Fibroblast of lung (primary cell): Measurements from ENCODE around the gene TSPAN11. TPM values are rescaled to one million over a fixed set of nuclear protein-coding genes. Genes with fewer than 3 reads are reported as not detected.

Source experiments
- DNase-seq, 2 donors: peaks; one replicate each; pipeline versions ENCODE4 v3.0.0 to v3.0.0-alpha.2; 2010; ENCODE audit warnings: low read depth in 2 of 2
- H2AFZ ChIP-seq: 2 replicates; pipeline ENCODE4 v1.5.1; 2012; ENCODE audit warnings: low read length, control low read depth, inconsistent platforms
- H3K27ac ChIP-seq: 2 replicates; pipeline ENCODE4 v1.5.1; 2011; ENCODE audit warnings: low read length, control low read depth; ENCODE audit not compliant: insufficient read depth
- H3K27me3 ChIP-seq: 2 replicates; pipeline ENCODE4 v1.5.1; 2011; ENCODE audit warnings: mild to moderate bottlenecking, low read length; ENCODE audit not compliant: control insufficient read depth, insufficient read depth
- H3K36me3 ChIP-seq: 2 replicates; pipeline ENCODE4 v1.5.1; 2011; ENCODE audit warnings: low read length; ENCODE audit not compliant: control insufficient read depth, insufficient read depth
- H3K4me1 ChIP-seq: 2 replicates; pipeline ENCODE4 v1.5.1; 2011; ENCODE audit warnings: low read length; ENCODE audit not compliant: control insufficient read depth, insufficient read depth; ENCODE audit errors: extremely low read depth
- H3K4me2 ChIP-seq: 2 replicates; pipeline ENCODE4 v1.5.1; 2011; ENCODE audit warnings: low read length, control low read depth; ENCODE audit not compliant: insufficient read depth; ENCODE audit errors: extremely low read depth
- H3K4me3 ChIP-seq, 4 experiments: fragments of 200-600 bp in 1 of 4; sonication (generic) in 1 of 4; replicated peaks in 1 of 4; 2 replicates each; pipeline ENCODE4 v1.5.1; 2011 to 2016; ENCODE audit warnings: low read length in 4 of 4, low read depth in 3 of 4, mild to moderate bottlenecking in 3 of 4, control low read depth in 2 of 4, inconsistent platforms in 1 of 4, mixed read lengths in 1 of 4; ENCODE audit not compliant: insufficient read depth in 1 of 4; ENCODE audit errors: control extremely low read depth in 1 of 4
- H3K79me2 ChIP-seq: 2 replicates; pipeline ENCODE4 v1.5.1; 2012; ENCODE audit warnings: mild to moderate bottlenecking, low read length, inconsistent platforms; ENCODE audit not compliant: control insufficient read depth, insufficient read depth
- H3K9ac ChIP-seq: 2 replicates; pipeline ENCODE4 v1.5.1; 2011; ENCODE audit warnings: mild to moderate bottlenecking, low read length, control low read depth; ENCODE audit not compliant: insufficient read depth
- H3K9me3 ChIP-seq: 2 replicates; pipeline ENCODE4 v1.5.1; 2012; ENCODE audit warnings: low read depth, low read length; ENCODE audit not compliant: control insufficient read depth, insufficient read depth
- H4K20me1 ChIP-seq: 2 replicates; pipeline ENCODE4 v1.5.1; 2011; ENCODE audit warnings: low read length; ENCODE audit not compliant: control insufficient read depth, insufficient read depth; ENCODE audit errors: extremely low read depth
- EZH2 ChIP-seq: IDR thresholded peaks from 2 replicates; pipeline ENCODE4 v1.5.1; 2012; ENCODE audit warnings: low read length, control low read depth, mild to moderate bottlenecking; ENCODE audit errors: missing control alignments
- polyA plus RNA-seq, 2 donors: library from polyadenylated mRNA; depleted of rRNA in 1 of 2; stranded (reverse) in 1 of 2; unstranded in 1 of 2; fragments of >200 nt; gene quantifications; 2 replicates each; pipeline ENCODE4 v1.2.1, GENCODE V29; 2011 to 2012; ENCODE audit warnings: missing spikeins in 1 of 2
- total RNA-seq: library from RNA; depleted of rRNA; stranded (reverse); fragments of >200 nt; gene quantifications from 2 replicates; pipeline ENCODE4 v1.2.1, GENCODE V29; 2014
- TF ChIP-seq, protein P1 (sequence below), 2 donors: IDR thresholded peaks in 1 of 2; conservative IDR thresholded peaks in 1 of 2; 1 replicate in 1 of 2; 2 replicates in 1 of 2; pipeline ENCODE4 v1.5.1; 2011 to 2012; ENCODE audit warnings: low read length in 2 of 2, control low read depth in 1 of 2, inconsistent platforms in 1 of 2, low read depth in 1 of 2, mild to moderate bottlenecking in 1 of 2

Gene TSPAN11
- total and polyA plus RNA-seq, 2 donors (not counting 1 experiment from before 2014, with no cell fraction given) = 0.02 to 2.6 TPM

DNA sequence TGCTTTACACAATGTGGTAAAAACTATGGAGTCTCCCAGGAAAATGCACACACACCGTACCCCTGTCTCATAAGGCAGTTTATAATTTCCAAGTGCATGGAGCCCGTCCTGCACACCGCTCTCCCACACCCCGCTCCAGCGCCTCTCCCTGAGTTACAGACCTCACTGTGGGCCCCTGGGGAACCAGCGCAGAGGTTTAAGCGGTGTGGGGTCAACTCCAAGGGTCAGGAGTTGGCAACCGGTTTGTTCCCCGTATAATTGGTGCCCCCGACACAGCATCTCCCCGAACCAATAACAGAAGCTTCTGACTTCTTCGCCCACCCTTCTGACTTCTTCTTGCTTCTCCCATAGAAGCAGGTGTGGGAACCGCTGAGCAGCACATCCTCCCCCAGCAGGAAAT is 88.7 kb downstream of the TSPAN11 start:
- no peaks in the 10 kb centered on the region for H3K4me1 ChIP-seq
- no peaks in the 10 kb centered on the region for H3K36me3 ChIP-seq
- no peak for TF ChIP-seq EZH2
- TF ChIP-seq, protein P1, sequence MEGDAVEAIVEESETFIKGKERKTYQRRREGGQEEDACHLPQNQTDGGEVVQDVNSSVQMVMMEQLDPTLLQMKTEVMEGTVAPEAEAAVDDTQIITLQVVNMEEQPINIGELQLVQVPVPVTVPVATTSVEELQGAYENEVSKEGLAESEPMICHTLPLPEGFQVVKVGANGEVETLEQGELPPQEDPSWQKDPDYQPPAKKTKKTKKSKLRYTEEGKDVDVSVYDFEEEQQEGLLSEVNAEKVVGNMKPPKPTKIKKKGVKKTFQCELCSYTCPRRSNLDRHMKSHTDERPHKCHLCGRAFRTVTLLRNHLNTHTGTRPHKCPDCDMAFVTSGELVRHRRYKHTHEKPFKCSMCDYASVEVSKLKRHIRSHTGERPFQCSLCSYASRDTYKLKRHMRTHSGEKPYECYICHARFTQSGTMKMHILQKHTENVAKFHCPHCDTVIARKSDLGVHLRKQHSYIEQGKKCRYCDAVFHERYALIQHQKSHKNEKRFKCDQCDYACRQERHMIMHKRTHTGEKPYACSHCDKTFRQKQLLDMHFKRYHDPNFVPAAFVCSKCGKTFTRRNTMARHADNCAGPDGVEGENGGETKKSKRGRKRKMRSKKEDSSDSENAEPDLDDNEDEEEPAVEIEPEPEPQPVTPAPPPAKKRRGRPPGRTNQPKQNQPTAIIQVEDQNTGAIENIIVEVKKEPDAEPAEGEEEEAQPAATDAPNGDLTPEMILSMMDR (conservative IDR thresholded peaks at IDR 0.05 in 1 of 2, IDR thresholded peaks at IDR 0.05 in 1 of 2; ENCODE audit: low read depth in 1 of 2, low read length in 2 of 2) = no peak
- no peak overlapping the region for H3K4me3 ChIP-seq
- H3K79me2 ChIP-seq = no peaks in the 10 kb centered on the region
- H3K27ac ChIP-seq = no peak overlapping the region
- no peak for DNase-seq
- H3K9ac ChIP-seq = no peak overlapping the region
- no peaks in the 10 kb centered on the region for H4K20me1 ChIP-seq
- H3K4me2 ChIP-seq = no peak overlapping the region
- no peaks in the 10 kb centered on the region for H3K9me3 ChIP-seq
- H2AFZ ChIP-seq = no peak overlapping the region
- H3K27me3 ChIP-seq = no peaks in the 10 kb centered on the region

DNA sequence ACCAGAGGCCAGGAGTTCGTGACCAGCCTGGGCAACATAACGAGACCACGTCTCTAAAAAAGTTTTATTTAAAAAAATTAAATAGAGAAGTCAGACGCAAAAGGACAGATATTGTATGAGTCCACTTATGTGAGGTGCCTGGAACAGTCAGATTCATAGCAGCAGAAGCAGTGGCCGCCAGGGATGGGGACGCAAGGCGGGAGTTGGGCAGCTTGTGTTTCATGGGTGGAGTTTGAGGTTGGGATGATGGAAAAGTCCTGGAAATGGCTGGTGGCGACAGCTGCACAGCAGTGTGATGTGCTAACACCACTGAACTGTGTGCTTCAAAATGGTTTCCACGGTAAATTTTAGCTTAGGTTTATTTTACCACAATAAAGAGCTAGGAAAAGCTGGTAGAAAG is 89.5 kb downstream of the TSPAN11 start:
- no peak for TF ChIP-seq EZH2
- TF ChIP-seq, protein P1 (conservative IDR thresholded peaks at IDR 0.05 in 1 of 2, IDR thresholded peaks at IDR 0.05 in 1 of 2; ENCODE audit: low read depth in 1 of 2, low read length in 2 of 2) = no peak
- Histone ChIP-seq H3K79me2 (no peaks in the 10 kb centered on the region), H3K4me3 (no peak overlapping the region), H3K27ac (no peak overlapping the region), H3K9me3 (no peaks in the 10 kb centered on the region), H2AFZ (no peak overlapping the region), H3K27me3 (no peaks in the 10 kb centered on the region), H4K20me1 (no peaks in the 10 kb centered on the region), H3K36me3 (no peaks in the 10 kb centered on the region), H3K4me2 (no peak overlapping the region), H3K9ac (no peak overlapping the region), H3K4me1 (no peaks in the 10 kb centered on the region)
- DNase-seq = no peak

DNA sequence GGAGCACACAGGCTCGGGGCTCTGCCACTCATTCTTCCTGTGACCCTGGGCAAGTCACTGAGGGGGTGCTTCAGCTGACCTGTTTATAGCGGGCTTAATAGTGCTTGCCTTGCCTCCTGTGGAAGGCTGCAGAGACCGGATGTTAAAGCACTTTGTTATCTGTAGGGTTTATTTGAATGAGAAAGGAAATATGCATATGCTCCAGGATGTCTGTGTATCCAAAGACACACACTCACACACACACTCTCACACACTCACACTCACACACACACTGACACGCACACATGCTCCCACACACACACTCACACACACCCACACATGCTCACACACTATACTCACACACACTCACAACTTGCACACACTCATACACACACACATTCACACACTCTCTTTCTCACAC is 91.0 kb downstream of the TSPAN11 start:
- H3K36me3 ChIP-seq = no peaks in the 10 kb centered on the region
- no peak overlapping the region for H2AFZ ChIP-seq
- H3K4me3 ChIP-seq = no peak overlapping the region
- TF ChIP-seq, protein P1 (conservative IDR thresholded peaks at IDR 0.05 in 1 of 2, IDR thresholded peaks at IDR 0.05 in 1 of 2; ENCODE audit: low read depth in 1 of 2, low read length in 2 of 2) = no peak
- TF ChIP-seq EZH2 = no peak
- H3K27ac ChIP-seq = no peak overlapping the region
- H3K4me2 ChIP-seq = no peak overlapping the region
- H3K4me1 ChIP-seq = no peaks in the 10 kb centered on the region
- H3K27me3 ChIP-seq = no peaks in the 10 kb centered on the region
- H3K9ac ChIP-seq = no peak overlapping the region
- no peaks in the 10 kb centered on the region for H4K20me1 ChIP-seq
- H3K79me2 ChIP-seq = no peaks in the 10 kb centered on the region
- H3K9me3 ChIP-seq = no peaks in the 10 kb centered on the region
- DNase-seq = no peak
